K562 (cell line): Measurements from ENCODE around the gene CDKL1. TPM values are rescaled to one million over a fixed set of nuclear protein-coding genes. Genes with fewer than 3 reads are reported as not detected.

Experiments used
- ARID1B ChIP-seq: fragments of 450-650 bp; IDR thresholded peaks from 2 replicates; pipeline ENCODE4 v1.6.1; 2016; ENCODE audit warnings: antibody characterized with exemption, mild to moderate bottlenecking, inconsistent platforms
- C11orf30 ChIP-seq: fragments of 450-650 bp; IDR thresholded peaks from 2 replicates; pipeline ENCODE4 v1.6.1; 2016; ENCODE audit warnings: low read depth, mild to moderate bottlenecking
- CTCF ChIP-seq, 3 experiments: IDR thresholded peaks in 2 of 3; conservative IDR thresholded peaks in 1 of 3; 2 replicates each; pipeline ENCODE4 v1.5.1; 2011 to 2012; ENCODE audit warnings: low read length in 3 of 3, mild to moderate bottlenecking in 3 of 3, control low read depth in 2 of 3, improper control_type of control experiment in 1 of 3, inconsistent platforms in 1 of 3, low read depth in 1 of 3, mixed read lengths in 1 of 3, moderate library complexity in 1 of 3; ENCODE audit not compliant: insufficient read depth in 2 of 3
- FOXA3 ChIP-seq, 2 experiments: fragments of 450-650 bp in 1 of 2; sonication (generic) in 1 of 2; formaldehyde crosslinking; IDR thresholded peaks in 1 of 2; conservative IDR thresholded peaks in 1 of 2; 2 replicates each; pipeline versions ENCODE4 v1.4.0 to v1.8.0; 2020 to 2022; ENCODE audit warnings: mild to moderate bottlenecking in 2 of 2, missing genetic modification reagents in 1 of 2
- FOXK2 ChIP-seq, 2 experiments: fragments of 450-650 bp; IDR thresholded peaks in 1 of 2; conservative IDR thresholded peaks in 1 of 2; 2 replicates each; pipeline ENCODE4 v1.6.1; 2016; ENCODE audit warnings: low read depth in 2 of 2, mild to moderate bottlenecking in 1 of 2
- KLF16 ChIP-seq: IDR thresholded peaks from 2 replicates; pipeline ENCODE4 v1.6.1; 2016; ENCODE audit warnings: antibody characterized with exemption
- REST ChIP-seq, 2 experiments: fragments of 450-650 bp; formaldehyde crosslinking in 1 of 2; IDR thresholded peaks; 2 replicates each; pipeline versions ENCODE4 v1.4.0 to v1.6.1; 2014 to 2020; ENCODE audit warnings: mild to moderate bottlenecking in 2 of 2, borderline replicate concordance in 1 of 2, low read depth in 1 of 2
- SAFB ChIP-seq: fragments of 200-400 bp; formaldehyde crosslinking; IDR thresholded peaks from 2 replicates; pipeline ENCODE4 v1.6.1; 2017; ENCODE audit warnings: low read depth, low read length, borderline replicate concordance
- STAT5B ChIP-seq: fragments of 250-450 bp; sonication (Bioruptor Pico); IDR thresholded peaks from 2 replicates; pipeline ENCODE4 v1.8.0; 2021; ENCODE audit warnings: mild to moderate bottlenecking, inconsistent platforms
- TBP ChIP-seq: optimal IDR thresholded peaks from 2 replicates; pipeline ENCODE3; 2011; ENCODE audit warnings: low read depth, low read length, improper control_type of control experiment
- YY1 ChIP-seq, 3 experiments: IDR thresholded peaks; 2 replicates each; pipeline ENCODE4 v1.6.1; 2011; ENCODE audit warnings: low read length in 2 of 3, mild to moderate bottlenecking in 2 of 3, moderate library complexity in 2 of 3, borderline replicate concordance in 1 of 3, control low read depth in 1 of 3, low read depth in 1 of 3; ENCODE audit not compliant: insufficient read depth in 3 of 3, insufficient replicate concordance in 2 of 3, control insufficient read depth in 1 of 3, insufficient read length in 1 of 3; ENCODE audit errors: extremely low read depth in 1 of 3
- polyA plus RNA-seq, 8 experiments: library from polyadenylated mRNA; depleted of rRNA in 4 of 8; stranded (reverse) in 5 of 8; unstranded in 3 of 8; fragments of >200 nt; fragmentation: Nextera tagmentation in 2 of 8; fragmentation: Illumina TruSeq in 1 of 8; extraction: Ambion mirVana in 2 of 8; extraction: Trizol in 1 of 8; gene quantifications; 2 replicates each; pipeline versions ENCODE4 v1.2.1 to v1.2.3, GENCODE V29; 2011 to 2014; ENCODE audit warnings: inconsistent platforms in 1 of 8, missing spikeins in 1 of 8
- total RNA-seq, 7 experiments: library from RNA; depleted of rRNA in 6 of 7; stranded (reverse); fragments of >200 nt in 6 of 7; fragmentation: Illumina TruSeq in 2 of 7; extraction: Trizol in 2 of 7; gene quantifications; 2 replicates each; pipeline versions ENCODE4 v1.2.1 to v1.2.3, GENCODE V29; 2011 to 2021; ENCODE audit warnings: low replicate concordance in 1 of 7
- TF ChIP-seq, protein P1 (sequence below): fragments of 250-450 bp; sonication (Bioruptor Pico); IDR thresholded peaks from 2 replicates; pipeline ENCODE4 v1.4.0; 2020; ENCODE audit warnings: mild to moderate bottlenecking, moderate library complexity, borderline replicate concordance

The CDKL1 gene
- total and polyA plus RNA-seq, 9 of the 15 experiments (the other 6 are each of a cell fraction or from before 2014, with no cell fraction given), result 2.3 to 35.0 (median 7.5) TPM

- TF ChIP-seq REST (IDR thresholded peaks at IDR 0.05; ENCODE audit: borderline replicate concordance) (peak; percentile 74; the same call in 1 of the 2 replicates), REST (CRISPR knock-in tag; IDR thresholded peaks at IDR 0.05; ENCODE audit: low read depth) (no peak), FOXK2 (conservative IDR thresholded peaks at IDR 0.05 in 1 of 2, IDR thresholded peaks at IDR 0.05 in 1 of 2; ENCODE audit: low read depth in 2 of 2) (peak; percentile 95 to 97), FOXA3 (CRISPR knock-in tag; conservative IDR thresholded peaks at IDR 0.05 in 1 of 2, IDR thresholded peaks at IDR 0.05 in 1 of 2) (peak; percentile 63 to 72; a peak in 3 of 4 replicates), YY1 (IDR thresholded peaks at IDR 0.05; ENCODE audit: borderline replicate concordance in 1 of 3, control insufficient read depth in 1 of 3, extremely low read depth in 1 of 3, insufficient read depth in 3 of 3, insufficient read length in 1 of 3, insufficient replicate concordance in 2 of 3, low read depth in 1 of 3, low read length in 2 of 3) (no peak), SAFB (no peak), ARID1B (peak; percentile 88), STAT5B (no peak), CTCF (IDR thresholded peaks at IDR 0.05 in 2 of 3, conservative IDR thresholded peaks at IDR 0.05 in 1 of 3; ENCODE audit: insufficient read depth in 2 of 3, low read depth in 1 of 3, low read length in 3 of 3) (peak; percentile 72 to 84 (median 74)), C11orf30 (peak; percentile 12; the same call in 1 of the 2 replicates), KLF16 (peak; percentile 13; the same call in 1 of the 2 replicates), TBP (no peak)
- TF ChIP-seq, protein P1, sequence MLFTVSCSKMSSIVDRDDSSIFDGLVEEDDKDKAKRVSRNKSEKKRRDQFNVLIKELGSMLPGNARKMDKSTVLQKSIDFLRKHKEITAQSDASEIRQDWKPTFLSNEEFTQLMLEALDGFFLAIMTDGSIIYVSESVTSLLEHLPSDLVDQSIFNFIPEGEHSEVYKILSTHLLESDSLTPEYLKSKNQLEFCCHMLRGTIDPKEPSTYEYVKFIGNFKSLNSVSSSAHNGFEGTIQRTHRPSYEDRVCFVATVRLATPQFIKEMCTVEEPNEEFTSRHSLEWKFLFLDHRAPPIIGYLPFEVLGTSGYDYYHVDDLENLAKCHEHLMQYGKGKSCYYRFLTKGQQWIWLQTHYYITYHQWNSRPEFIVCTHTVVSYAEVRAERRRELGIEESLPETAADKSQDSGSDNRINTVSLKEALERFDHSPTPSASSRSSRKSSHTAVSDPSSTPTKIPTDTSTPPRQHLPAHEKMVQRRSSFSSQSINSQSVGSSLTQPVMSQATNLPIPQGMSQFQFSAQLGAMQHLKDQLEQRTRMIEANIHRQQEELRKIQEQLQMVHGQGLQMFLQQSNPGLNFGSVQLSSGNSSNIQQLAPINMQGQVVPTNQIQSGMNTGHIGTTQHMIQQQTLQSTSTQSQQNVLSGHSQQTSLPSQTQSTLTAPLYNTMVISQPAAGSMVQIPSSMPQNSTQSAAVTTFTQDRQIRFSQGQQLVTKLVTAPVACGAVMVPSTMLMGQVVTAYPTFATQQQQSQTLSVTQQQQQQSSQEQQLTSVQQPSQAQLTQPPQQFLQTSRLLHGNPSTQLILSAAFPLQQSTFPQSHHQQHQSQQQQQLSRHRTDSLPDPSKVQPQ (CRISPR knock-in tag), result no peak
These were observed 54.2 kb downstream of the CDKL1 start (continued) for GRCh38 chr14:50342221-50343078.
